ENCODE data around the gene BCL2L15.
A peak's percentile ranks its signal among the peaks of the same experiment; 100 is the strongest.
"Not testable (repeated sequence)": the region's sequence is repeated elsewhere in the genome, so short reads cannot be mapped to it uniquely, and the experiment has no call there.

The BCL2L15 gene

DNA sequence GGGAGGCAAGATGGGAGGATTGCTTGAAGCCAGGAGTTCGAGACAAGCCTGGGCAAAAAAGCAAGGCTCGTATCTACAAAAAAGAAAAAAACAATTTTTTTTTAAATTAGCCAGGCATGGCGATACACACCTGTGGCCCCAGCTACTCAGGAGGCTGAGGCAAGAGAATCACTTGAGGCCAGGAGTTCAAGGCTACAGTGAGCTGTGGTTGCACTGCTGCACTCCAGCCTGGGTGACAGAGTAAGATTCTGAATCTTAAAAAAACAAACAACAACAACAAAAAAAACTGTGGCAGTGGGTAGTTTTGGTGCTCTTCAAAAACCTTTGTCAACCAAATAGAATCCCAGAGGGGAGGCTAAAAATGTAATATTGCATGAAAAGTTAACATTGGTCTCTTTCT is 16.6 kb downstream of the BCL2L15 start:
- no peak for DNase-seq

DNA sequence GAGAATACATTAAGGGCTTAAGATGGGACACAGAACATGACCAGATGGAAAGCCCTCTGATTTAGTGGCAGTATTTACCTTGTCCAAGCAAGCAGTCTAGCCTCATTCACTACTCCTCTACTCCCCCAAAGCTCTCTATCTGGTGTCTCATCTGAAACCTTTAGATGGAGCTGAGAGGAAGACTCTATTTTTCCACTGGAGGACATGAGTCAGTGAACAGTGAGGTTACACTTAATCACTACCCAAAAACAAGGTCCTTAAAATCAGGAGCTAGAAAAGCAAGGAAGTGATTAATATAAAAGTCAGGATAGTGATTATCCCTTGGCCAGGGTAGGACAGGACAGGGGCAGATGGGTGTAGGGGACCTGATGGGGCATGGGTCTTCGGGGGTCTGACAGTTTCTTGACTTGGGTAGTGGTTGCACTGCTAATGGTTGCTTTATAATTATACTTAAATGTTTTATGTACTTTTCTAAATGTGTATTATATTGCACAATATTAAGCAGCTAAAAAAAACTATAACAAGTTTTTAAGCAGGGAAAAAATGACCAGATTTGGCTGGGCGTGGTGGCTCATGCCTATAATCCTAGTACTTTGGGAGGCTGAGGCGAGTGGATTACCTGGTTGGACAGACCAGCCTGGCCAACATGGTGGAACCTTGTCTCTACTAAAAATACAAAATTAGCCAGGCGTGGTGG is 18.8 kb downstream of the BCL2L15 start:
- DNase-seq = no peak

DNA sequence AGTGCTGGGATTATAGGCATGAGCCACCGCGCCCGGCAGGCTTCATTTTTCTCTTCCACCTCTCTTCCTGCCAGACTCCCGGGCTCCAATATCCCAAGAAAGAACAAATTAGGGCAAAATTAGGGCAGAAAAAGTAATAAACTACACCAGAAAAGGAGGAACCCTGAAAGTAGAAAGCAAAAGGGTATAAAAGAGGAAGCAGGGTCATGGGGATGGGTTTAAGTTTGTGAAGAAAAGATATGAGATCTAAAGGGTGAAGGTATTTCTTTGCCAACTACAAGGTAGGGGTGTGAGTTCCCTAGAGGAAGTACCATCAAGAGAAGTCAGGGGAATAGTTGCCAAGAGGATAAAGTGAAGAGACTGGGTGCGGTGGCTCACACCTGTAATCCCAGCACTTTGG is 25.7 kb downstream of the BCL2L15 start:
- DNase-seq = no peak

DNA sequence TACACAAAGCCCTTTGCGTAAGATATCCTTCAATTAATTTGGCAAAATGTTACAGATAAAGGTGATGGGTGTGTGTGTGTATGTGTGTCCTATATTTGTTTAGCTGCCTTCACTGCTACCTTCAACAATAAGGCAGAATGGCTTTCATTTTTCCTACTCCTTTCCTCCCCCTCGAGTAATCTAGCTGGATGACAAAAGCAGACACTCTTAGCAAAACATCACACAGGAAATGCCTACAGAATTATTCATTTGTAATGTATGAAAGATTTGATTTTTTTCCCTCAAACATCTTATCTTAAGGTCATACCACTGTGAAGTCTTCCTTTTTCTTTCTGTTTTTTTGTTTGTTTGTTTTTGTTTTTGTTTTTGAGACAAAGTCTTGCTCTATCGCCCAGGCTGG is 26.5 kb downstream of the BCL2L15 start:
- DNase-seq = no peak

DNA sequence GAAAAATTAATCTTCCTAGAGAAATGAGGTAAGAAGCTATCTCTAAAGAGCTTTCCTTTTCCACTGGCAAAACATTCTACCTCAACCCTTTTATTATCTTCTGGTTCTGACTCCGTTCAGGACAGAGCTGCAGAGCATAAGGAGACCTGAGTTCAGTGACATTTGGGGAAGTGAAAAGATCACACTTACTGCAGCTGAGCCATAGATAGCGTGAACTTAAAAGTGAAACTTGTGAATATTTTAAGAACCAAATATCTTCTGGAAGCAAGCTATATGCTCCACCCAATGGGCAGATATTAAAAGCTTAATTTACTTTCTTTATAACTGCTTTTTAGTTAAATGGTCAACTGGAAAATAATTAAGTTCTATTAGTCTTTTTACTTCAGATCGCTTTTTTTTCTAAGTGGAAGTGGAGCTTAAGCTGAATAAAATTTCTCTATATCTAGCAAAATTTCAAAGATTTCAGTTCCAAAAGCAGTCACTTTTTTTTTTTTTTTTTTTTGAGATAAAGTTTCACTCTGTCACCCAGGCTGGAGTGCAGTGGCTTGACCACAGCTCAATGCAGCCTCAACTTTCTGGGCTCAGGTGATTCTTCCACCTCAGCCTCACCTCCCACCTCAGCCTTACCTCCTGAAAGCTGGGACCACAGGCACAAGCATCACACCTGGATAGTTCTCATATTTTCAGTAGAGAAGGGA is 27.8 kb downstream of the BCL2L15 start:
- no peak for DNase-seq

DNA sequence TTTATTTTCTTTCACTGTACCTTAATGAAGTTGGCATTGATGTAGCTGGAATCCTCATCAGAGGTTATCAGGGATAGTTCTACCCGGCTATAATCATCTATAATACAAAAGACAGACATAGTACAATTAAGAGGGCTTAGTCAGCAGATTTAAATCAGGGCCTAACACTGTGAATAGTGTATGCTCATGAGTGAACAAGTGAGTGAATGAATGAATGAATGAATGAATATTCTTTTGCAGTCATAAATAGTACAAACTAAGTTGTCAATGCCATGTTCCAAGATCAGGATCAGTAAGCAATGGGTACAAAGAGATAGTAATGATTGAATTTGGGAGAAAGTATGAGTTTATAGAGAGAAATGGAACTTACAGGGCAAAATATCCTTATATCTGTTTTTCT is 28.4 kb downstream of the BCL2L15 start:
- no peak for DNase-seq

DNA sequence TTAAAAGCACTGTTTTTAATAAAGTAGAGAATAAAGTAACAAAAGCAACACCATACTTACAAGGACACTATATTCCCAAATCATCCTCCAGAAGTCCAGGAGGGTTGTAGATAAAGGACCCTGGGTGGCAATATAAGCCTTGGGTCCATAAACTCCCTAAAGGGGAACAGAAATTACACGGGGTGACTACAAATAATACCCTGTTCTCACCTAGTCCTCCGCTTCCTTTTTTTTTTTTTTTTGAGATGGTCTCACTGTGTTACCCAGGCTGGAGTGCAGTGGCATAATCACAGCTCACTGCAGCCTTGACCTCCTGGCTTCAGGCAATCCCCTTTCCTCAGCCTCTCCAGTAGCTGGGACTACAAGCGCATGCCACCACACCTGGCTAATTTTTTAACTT is 29.0 kb downstream of the BCL2L15 start:
- no peak for DNase-seq

DNA sequence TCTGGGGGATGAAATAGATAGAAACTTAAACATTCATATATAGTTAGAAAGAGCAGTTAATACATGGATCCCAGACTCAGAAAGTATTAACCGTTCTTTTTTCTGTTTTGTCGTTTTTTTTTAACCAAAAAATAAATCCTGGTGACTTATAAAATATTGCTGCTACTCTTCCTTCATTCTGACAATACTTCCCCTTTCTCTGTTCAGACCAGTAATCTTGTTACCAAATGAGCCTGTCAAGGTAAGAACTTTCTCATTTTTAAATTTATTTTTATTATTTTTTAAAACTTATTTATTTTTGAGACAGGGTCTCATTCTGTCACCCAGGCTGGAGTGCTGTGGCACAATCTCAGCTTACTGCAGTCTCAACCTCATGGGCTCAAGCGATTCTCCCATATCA is 29.6 kb downstream of the BCL2L15 start:
- no peak for DNase-seq

DNA sequence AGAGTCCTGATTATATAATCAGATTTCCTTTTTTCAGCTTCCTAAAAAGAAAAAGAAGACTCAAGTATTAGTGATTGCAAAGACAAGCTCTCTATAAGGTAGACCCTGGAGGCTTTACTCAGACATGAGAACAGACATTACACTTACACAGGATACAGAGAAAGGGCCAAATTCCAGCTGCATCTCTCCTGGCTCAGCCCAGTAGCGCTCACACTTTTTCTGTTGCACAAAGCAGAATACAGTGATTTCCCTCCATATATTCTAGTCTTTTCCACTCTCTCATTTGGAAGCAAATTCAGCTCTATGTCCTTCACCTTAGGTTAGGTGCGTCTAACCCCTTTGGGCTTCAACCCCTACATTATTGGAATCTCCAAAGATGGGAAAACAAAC is 31.0 kb downstream of the BCL2L15 start:
- DNase-seq = no peak

DNA sequence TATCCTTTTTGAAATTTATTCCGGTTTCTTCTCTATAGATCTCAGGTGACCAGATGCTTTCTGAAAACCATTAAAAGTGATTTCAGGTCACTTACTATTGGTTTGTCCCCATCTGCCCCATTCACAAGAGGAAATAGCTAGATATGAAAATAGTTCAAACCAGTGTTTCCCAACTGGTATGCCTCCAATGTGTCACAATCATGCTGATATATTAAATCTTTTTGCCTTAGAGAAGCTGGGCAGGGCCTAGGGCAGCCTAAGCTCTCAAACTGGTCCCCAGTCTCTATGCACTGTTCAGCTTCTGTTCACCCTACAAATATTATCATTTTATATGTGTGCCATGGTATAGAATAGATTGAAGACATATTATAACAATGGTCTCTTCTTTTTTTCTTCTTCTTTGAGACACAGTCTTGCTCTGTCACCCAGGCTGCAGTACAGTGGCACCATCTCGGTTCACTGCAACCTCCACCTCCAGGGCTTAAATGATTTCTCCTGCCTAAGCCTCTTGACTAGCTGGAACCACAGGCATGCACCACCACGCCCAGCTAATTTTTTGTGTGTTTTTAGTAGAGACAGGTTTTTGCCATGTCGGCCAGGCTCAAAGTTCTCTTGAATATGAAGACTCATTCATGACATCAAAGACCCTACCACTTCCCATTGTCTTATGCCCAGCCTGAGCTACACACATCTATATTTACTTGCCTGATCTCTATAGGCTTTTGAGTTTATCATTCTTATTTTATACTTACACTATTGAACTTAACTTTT is 31.6 kb downstream of the BCL2L15 start:
- no peak for DNase-seq

DNA sequence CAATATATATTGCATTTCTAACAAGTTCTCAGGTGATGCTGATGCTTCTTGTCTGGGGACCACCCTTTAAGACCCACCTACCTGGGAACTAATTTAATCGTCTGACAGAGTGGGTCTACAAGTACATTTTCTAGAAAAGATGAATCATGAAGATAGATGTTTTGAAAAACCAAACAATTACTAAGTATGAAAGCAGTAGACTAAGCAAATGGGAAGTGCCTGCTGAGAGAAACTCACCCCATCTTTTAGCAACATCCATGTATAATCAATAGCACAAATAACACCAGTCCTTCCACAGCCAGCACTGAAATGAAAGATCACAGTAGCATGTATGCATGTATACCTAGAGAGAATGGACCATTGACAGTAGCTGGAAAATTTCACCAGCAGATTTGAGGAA is 33.1 kb downstream of the BCL2L15 start:
- no peak for DNase-seq

DNA sequence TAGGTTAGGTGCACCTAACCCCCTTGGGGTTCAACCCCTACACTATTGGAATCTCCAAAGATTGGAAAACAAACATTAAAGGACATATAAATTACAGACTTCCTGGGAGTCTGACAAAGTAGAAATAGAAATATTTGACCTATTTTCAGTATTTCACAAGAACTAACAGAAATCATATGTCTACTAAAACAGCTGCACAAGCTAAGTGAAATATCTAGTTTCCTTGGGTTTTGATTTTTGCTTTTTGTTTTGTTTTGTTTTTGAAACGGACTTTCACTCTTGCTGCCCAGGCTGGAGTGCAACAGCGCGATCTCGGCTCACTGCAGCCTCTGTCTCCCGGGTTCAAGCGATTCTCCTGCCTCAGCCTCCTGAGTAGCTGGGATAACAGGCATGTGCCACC is 34.7 kb downstream of the BCL2L15 start:
- DNase-seq = not testable (repeated sequence)

DNA sequence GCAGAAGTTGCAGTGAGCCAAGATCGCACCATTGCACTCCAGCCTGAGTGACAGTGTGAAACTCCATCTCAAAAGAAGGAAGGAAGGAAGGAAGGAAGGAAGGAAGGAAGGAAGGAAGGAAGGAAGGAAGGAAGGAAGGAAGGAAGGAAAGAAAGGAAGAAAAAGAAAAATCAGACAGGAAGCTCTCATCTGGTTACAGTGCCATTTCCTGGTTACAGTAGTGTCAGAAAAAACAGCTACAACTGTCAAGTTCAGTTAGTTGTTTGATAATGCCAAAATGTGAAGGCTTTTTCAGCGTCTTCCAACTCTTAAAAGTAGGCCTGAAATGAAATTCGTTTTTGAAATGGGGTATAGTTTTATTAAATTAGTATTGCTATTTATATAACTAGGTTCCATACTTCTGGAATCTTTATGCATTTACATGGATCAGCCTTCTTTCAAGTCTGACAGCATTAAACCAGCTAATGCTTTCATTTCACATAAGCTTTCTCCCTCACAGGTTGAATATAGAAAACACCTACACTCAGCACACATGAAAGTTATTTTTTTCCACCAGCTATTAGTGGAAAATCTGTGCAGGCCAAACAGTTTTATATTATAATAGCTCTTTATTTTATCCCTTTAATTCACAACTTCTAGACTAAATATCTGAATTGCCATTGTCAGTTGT is 37.1 kb downstream of the BCL2L15 start:
- DNase-seq = no peak

DNA sequence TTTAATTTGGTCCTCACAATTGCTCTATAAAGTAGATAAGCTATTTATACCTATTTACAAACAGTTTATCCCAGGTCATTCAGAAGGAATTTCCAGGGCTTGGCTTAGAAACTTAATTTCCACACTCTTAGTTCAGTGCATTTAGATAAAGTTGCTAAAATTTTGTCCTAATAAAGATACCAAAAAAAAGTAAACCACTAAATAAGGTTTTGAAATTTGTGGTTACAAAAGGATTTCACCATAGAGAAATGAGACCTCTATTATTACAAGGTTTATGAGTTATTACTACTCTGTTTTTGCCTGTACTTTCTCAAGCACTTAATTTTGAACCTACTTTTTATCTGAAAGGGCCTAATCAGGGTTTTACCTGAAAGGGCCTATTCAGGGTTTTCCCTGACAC is 38.3 kb downstream of the BCL2L15 start:
- DNase-seq = no peak

DNA sequence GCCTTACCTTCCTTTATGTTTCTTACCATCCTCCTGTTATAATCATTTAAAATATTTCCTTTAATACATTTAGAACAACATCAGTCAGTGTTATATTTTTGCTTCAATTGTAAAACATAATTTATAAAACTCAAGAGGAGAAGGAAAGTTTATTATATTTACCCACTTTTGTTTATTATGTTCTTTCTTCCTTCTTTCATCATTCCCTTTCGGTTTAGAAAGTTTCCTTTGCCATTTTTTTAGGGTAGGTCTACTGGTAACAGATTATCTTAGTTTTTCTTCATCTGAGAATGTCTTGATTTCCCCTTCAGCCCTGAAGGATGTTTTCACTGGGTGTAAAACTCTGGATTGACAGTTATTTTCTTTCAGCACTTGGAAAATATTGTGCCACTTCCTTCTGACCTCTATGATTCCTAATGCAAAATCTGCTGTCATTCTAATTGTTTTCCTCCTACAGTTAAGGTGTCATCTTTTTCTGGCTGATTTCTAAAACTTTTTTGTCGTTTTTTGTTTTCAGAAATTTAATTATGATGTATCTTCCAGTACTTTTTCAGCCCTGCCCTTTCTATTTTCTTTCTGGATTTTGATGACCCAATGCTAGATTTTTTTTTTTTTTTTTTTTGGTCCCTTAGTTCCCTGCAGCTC is 40.9 kb downstream of the BCL2L15 start:
- no peak for DNase-seq

DNA sequence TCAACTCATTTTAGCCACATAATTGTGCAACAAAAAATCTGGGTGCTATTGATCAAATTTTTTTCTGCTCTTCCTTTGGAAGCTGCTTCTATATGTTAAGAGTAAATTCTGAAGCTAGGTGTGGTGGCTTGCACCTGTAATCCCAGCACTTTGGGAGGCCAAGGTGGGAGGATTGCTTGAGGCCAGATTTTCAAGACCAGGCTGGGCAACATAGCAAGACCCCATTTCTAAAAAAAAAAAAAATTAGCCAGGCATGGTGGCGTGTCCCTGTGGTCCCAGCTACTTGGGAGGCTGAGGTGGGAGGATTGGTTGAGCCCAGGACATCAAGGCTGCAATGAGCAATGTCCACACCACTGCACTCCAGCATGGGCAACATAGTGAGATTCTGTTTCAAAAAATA is 50.8 kb downstream of the BCL2L15 start:
- no peak for DNase-seq

DNA sequence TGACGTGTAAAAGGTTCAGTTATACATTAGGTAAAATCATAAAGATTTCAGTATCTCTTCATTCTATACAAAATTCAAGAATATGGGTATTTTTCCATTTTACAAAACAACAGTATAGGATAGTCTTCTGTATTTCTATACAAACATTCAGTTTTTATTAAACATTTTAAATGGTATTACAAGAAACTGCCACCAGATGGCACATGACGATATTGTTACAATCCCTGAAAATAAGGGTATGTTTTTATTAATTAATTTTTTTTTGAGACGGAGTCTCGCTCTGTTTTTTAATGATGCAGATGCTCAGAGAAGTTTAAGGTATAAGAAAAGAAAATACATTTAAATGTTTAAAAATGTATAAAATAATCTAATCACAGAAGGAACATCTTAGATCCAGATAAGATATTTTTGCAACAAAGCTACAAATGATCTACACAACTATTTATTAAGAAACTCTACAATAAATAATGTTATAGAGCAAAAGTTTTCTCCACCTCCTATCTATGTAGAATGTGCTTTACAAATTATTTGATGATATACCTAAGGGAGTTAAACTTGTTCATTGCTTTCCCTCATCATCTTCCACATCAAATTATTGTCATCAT is 51.6 kb downstream of the BCL2L15 start:
- peak; percentile 6 for DNase-seq

DNA sequence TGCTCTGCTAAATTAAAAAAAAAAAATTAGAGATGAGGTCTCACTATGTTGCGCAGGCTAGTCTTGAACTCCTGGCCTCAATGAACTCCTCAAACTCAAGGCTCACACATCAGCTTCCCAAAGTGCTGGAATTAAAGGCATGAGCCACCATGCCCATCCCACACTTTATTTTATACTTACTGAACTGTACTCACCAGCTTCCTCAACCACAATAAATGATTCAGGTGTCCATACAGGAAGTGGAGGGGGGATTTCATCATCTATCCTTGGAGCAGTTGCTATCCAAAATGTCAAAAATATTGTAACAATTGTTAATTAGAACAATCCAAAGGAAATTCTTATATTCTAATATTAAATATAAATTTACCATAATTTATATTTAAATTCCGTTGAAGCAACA is 52.7 kb downstream of the BCL2L15 start:
- no peak for DNase-seq
